GM03348 (cell line): ENCODE results near the gene AGMO.
A peak's percentile ranks its signal among the peaks of the same experiment; 100 is the strongest.

ENCODE experiments used
- DNase-seq: peaks from one replicate; pipeline ENCODE4 v3.0.0; 2012; ENCODE audit warnings: low spot score

Gene AGMO

DNA sequence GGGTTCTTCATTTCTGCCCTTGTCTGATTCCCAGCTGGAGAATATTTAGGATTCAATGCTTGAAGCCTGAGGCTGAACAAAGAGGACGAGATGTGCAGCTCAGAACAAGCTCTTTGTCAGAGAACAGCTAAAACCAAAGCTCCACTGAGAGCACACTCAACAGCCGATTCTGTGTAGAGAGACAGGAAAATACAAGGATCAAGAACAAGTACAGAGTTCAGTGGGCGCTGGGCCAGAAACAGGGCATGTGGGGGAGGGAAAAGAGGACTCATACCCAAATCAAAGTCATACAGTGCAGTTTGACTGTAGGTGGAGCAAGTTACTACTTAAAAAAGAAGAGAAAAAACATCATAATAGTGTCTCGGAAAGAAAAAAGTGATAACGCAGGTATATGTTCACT, at the start of gene AGMO:
TSS of gene AGMO (minus strand) at position 181 of the 400 bp plus-strand sequence.
- DNase-seq, result no peak

DNA sequence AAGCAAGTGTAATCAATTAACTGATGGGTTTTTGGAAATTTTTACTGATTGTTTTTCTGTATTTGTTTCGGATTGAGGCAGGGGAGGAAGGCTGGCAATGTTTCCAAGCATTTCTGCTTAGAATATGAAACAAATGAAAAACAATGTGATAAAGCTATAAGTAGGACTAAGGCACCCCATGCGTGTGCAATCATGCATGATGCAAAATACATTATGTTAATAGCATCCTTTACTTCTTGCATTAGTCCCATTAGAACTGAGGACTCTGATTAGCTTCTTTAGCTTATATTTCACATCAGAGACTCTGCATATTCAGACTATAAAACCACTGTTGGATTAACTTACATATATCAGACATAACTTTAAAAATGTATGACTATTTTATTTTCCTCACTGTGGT, 48.7 kb upstream of the AGMO start:
- DNase-seq, result no peak

DNA sequence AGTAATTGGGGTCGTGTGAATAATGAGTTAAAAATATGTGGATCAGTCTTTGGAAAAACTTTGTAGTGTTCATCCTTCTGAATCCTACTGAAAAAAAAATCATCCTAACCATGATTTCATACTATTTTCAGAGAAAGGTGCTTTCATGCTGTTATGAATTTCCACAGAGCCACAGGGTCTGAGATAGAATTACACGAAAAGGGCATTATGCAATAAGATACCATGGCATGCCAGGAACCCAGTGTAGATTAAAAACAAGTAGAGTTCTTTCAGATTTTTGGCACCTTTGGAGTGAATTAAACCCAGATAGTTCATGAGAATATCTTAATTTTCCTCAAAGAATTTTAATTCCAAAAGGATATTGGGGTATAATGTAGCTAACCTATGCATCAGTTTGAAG, 47.5 kb upstream of the AGMO start:
- DNase-seq, result no peak

DNA sequence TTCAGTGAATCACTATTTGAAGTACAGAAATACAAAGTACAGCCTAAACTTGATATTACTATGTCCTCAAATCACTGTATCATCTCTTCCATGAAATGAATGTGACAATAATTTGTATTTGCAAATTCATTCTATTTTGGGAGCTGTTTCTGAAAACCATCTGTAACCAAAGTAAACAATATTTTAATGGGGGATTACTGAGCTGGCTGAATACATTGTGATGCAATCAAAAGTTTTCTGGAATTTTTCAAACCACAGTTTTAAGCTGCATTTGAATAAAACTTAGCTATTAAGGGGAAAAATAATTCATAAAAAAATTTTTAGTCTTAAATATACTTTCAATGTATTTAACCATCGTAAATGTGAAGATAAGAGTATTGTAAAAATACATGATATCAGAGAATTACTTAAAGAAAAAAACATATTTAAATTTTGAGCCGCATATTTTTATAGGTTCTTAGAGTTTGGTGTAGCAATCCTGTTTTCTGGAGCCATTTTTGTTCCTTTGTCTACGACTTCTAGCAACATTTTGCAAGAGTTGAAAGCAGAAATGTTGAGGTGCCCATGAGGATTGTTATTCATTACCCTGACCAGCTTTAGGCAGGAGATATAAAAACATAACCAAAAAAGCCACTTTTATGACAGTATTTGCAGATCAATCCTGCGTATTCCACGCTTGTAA, 45.9 kb upstream of the AGMO start:
- peak; percentile 21 for DNase-seq

DNA sequence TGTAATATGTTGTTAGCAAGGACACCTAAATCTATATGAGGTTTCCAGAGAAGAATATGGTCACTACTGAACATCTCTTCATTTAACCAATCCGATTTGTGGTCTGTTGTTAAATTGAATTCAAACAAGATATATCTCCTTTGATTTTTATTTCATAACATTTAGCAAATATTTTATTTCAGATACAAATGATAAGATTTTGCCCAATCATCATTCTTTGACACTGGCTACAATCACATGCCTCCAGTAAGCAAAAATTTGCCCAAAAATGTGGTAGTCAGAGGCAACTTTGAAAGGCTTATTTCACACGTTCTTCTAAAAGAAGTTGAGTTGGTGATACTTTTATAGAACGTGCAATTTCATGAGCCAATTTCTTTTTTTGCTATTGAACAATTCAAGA, 44.7 kb upstream of the AGMO start:
- no peak for DNase-seq

DNA sequence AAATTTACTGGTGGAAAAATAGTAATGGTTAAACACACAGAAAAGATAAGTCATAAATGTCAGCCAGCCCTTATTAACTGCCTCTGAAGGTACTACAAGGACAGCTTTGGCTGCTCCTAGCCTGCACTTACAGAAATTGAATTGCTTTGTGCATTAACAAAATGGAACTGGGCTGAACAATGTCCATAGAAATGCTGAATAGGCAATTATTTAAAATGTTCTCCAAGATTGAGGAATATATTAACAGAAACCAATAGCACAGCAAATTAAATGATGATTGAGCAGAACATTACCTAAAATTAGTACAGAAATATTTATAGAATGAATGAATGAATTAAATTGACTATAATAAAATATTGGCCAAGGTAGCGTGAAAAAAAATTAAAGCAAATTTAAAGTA, 42.4 kb upstream of the AGMO start:
- no peak for DNase-seq

DNA sequence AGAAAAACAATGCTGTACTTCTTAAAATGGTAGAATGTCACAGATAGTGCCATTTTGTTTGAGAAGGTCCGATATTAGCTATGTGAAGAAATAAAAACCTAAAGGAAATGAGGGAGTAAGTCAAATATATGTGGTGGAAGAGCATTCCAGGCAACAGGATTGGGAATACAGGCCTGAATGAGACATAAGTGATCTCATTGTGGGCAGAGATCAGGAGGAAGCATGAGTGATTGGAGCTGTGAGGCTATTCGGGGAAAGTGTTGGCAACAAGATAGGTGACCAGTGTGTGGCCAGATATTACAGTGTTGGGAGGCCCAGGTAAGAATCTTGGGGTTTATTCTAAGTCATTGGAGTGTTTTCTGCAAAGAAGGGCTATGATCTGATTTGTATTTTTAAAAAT, 41.3 kb upstream of the AGMO start:
- DNase-seq, result peak; percentile 5

DNA sequence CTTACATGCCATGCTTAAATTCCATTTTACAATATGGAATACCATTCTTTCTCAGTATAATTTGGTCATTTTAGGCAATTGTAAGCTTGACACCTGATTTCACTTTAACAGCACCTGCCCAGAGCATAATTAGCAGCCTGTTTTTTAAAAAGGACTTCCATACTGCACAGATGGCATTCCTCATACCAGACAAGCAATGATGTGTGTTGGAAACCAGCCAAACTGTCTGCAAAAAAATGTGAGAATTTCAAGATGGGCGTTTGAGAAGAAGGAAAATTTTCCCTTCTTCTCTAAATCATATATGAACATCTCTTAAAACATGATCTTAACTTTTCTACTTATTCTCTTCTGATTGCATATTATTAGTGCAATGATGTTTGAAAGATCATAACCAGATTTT, 40.4 kb upstream of the AGMO start:
- no peak for DNase-seq

DNA sequence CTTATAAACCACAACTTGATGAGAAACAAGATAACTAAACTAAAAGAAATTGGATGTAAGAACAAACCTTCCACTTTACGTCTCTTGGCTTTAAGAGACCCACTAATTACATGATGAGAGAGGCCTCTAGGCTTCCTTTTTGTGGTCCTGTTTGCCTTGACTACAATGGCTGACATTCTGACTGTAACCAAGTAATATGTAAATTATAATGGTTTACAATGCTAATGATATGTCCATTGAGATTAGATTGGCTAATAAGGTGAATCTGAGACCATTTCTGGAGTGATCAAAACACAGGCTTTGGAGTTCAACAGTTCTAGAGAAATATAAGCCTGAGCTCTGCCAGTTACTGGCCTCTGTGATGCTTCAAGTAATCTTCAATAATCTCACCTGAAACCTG, 39.4 kb upstream of the AGMO start:
- no peak for DNase-seq

DNA sequence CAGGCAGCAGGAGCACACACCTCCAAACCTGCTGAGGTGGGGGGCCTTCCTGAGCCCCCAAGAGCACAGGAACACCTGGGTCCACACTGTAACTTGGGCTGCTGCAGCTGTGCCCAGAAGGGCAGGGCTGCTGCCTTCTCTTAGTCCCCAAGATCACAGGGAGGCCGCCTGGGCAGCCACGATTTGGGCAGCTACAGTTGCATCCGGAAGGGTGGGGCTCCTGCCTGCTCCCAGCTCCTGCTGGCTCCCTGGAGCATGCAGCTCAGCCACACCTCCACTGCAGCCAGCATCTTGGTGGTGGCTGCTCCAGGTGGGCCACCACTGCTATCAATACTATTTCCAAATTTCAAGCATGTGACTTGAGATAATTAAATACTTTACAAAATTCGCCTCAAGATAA, 38.5 kb upstream of the AGMO start:
- DNase-seq, result no peak

DNA sequence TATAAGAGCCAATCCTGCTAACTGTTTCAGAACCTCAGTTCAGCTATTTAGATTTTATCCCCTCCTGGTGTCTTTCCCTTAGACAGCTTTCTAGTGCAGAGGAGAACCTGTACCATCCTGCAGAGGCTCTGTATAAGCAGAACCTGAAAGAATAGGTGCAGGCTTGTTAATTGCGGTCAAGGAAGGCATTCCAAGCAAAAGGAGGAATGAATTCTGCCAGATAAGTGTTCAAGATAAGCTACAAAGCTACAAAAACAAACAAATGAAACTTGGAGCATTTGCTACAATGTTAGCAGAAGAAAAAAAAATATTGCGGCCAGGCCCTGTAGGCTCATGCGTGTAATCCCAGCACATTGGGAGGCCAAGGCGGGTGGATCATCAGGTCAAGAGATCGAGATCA, 32.6 kb upstream of the AGMO start:
- DNase-seq, result no peak

DNA sequence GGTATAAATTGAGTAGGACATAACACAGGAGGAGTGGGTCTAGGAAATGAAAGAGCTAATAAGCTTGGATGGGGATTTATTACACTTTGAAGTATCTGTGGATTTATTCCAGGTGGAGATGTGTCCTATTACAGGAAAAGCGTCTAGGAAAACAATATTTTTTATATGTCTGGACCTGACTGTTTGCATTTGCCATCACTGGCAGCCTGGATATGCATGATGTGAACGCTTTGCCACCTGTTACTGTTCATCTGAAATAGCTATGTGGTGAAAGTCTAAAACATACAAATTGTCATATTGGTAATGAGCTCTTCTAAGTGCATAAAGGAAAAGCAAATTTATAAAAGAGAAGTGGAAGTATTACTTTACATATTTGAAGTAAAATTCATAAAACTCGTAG, 31.6 kb upstream of the AGMO start:
- no peak for DNase-seq

DNA sequence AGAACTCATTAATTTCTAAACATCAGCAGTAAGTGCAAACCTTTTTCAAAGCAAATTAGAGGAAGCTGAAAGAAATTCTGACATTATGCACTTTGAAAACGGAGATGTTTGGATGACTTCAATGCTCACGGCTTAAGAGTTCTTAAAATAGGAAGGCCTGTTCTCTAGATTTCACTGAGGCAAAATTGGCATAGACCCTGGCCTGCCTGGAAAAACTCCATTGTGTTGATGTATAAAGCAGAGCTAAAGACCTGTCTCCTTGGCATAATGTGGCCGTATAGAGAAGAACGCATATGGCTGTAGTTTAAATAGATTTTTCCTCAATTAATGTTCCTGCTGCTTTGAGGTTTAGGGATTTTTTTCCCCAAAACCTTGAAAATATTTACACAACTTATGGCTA, 24.5 kb upstream of the AGMO start:
- DNase-seq, result no peak

DNA sequence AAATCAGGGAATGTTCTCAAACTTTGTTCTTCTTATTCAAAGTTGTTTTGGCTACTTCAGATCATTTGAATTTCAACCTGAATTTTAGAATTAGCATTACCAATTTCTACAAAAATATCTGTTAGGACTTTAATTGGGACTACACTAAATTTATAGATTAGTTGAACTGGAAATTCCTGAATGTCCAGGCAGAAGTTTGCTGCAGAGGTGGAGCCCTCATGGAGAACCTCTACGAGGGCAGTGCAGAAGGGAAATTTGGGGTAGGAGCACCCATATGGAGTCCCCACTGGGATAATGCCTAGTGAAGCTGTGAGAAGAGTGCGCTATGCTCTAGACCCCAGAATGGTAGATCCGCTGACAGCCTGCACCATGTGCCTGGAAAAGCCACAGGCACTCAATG, 22.8 kb upstream of the AGMO start:
- DNase-seq, result no peak

DNA sequence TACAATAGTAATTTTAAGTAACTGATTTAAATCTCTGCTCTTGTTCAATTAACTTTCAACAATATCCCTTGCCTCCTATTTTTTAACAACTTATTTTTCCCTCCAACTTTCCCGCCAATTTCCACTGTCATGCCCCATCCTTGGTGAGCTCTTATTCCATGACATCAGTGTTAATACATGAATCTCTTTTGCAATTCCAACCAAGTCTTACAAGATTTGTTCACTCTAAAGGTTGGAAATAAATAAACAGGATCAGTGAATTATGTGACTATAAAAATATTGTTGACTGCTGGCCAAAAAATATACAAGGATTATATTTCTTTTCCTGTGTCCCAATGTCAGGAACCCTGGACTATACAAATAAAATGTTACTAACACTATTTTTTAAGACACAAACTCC, 21.0 kb upstream of the AGMO start:
- DNase-seq, result no peak

DNA sequence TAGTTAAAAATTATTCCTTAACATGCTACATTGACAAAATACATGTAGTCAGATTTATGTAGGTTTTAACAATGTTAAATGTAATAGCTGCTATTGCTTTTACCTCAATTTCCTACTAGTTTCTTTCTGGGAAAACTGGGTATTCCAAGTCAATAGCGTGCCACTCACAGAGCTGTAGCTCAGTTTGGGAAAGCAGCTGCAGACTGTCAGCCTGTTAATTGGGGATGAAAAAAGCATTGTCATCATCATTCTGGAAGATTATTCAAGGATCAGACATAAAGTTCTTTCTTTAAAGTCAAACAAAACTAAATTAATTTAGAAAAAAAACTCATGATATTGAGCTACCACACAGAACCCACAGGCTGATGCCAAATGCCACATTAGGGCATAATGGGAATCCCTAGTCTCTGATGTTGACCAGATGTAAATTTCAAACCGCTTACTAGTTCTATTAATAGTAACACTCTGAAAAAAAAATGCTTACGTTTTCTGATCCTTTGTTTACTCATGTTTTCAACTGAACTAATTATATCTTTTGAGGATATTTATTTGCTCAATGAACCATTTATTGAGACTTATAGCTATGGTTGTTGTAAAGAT, 19.6 kb upstream of the AGMO start:
- no peak for DNase-seq

DNA sequence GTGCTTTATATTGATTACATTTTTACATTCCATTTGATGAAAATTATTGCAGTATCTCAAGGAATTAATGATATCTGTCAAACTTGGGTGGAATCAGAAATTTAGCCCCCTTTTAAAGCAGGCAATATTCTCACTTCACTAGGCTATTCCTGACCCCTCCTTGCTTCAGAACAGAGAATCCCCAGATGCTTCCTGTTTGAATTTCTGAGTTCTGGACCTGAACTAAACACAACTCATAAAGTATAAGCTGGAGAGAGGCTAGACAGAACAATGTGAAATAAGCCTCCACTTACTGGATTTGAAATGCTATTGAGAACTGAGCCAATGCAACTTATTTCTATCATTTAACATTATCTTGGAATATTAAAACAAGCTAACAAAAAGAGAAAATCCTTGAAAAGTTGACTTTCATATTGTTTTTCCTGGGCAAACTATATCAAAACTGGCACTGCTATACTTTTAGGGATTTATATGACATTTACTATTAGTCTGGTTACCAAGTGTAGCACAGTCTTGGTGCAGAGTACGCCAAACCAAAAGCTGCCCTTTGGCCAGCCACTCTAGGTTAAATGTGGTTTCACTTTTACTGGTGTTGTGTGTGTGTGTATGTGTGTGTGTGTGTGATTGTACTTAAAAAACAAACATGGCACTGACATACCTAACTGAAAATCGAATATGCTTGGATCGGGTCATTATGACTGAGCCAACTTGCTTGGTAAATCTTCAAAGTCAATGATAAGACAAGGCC, 19.0 kb upstream of the AGMO start:
- DNase-seq, result no peak

DNA sequence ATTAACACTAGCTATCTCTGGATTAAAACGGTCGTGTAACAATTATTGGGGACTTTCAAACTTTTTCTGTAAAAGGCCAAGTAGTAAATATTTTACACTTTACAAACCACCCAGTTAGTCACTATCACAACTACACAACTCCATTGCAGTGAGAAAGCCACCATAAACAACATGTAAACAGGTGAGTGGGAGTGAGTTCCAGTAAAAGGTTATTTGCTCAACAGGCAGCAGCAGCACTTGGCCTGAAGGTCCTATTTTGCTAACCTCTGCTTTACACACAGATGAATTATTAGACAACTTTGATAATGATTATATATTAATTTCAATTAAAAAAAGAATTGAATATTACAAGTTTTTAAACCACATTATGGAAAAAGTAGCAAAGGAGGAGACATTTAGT, 15.8 kb upstream of the AGMO start:
- no peak for DNase-seq

DNA sequence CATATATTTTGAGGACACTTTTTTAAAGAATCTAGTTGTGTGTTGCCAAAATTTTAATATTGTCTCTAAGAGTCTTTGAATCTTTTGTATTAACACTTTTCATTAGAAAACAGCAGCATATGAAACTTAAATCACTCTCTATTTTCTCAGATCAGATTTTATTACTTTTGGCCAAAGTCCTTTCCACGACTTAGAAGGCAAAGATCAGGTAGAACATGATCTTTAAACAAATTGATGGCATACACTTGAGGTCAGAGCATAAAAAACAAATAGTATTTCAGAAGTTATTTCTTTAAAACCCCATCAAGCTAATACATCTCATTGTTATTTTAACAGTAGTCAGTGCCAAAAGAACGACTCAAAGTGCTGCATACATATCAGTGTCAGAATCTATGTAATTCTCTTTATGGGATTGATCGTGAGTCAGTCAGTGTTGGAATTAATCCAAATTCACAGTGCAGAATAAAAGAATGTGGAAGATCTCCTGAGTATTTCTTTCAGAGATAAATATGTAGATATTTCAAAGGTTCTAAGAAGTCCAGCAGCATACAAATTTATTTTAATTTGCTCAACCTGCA, 9.6 kb upstream of the AGMO start:
- no peak for DNase-seq

DNA sequence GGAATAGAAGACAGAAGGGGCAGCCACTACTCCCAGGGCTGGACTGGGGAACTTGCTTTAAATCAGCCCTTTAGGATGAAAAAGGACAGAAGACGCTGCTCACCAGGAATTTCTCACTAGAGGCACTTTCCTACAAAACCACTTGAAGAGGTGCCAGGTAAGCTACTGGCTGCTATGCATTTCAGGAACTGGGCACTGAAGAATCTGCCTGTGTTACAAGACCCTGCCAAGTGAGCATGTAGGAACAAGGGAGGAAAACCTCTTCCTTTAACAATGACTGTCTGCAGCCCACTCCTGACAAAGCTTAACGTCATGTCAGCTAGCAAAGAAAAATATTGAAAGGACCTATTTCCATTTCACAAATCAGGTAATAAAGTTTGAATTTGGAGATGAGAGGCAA, 5.8 kb upstream of the AGMO start:
- DNase-seq, result no peak

DNA sequence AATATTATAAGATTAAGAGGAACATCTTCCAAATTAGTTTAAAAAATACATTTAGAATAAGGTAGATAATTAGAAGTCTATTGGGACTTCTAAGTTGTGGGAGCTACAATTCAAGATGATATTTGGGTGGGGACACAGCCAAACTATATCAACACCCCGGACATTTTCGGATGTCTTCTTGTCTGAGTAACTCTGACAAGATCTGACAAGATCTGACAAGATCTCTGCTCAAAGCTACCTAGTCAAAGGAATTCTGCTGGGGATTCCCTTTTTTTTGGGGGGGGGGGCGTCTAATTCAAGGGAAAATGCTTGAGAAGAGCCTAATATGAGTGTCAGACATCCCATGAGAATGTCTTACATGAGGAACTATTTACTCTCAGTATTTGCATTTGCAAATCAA, 5.2 kb upstream of the AGMO start:
- no peak for DNase-seq

DNA sequence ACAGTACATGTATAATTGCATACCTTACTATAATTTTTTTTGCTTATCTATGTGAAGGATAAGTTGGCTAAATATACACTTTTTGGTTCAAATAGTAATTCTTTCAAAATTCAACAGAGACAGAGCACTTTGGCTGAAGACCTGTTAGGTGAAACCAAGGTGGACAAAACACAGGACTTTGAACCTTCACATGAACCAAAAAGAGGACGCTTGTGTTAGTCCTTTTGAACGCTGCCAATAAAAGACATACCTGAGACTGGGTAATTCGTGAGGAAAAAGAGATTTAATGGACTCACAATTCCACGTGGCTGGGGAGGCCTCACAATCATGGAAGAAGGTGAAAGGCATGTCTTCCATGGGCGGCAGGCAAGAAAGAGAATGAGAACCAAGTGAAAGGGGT, 4.7 kb upstream of the AGMO start:
- no peak for DNase-seq

DNA sequence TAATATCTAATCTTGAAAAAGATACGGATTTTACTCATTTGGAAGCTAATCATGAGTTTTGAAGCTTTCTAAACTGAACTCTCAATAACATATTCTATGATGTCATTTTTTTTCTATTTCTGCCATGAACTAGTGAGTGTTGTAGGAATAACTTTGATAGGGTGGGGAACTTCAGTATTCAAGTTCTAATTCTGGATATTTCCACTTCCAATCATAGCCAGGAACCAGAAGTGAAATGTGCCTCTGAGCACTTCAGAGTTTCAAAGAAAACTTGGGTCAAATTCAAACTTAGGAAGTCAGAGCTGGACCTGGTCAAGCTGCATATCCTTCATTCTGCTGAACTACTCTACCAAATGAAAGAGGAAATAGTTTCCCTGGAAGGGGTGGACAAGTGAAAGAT, 847 bp downstream of the AGMO start:
- DNase-seq, result no peak
